NCI-H510A treated with DMSO at 0.1 percent for 48 hours (cell line): ENCODE measurements around the gene PPP1R13B.

Experiments
- DNase-seq: peaks from one replicate; lab custom pipeline; 2025; lab: John Stamatoyannopoulos, UW

The PPP1R13B gene

GRCh38 chr14:103744621-103745395 is 102.6 kb downstream of the PPP1R13B start:
- no peak for DNase-seq

- no peak for DNase-seq
Measured at GRCh38 chr14:103743691-103744090, 103.7 kb downstream of the PPP1R13B start.

GRCh38 chr14:103742499-103743255 is 104.7 kb downstream of the PPP1R13B start:
- DNase-seq = no peak

- no peak for DNase-seq
Measured at GRCh38 chr14:103741876-103742275, 105.5 kb downstream of the PPP1R13B start.

- no peak for DNase-seq
Measured at GRCh38 chr14:103740991-103741689, 106.2 kb downstream of the PPP1R13B start.

GRCh38 chr14:103739793-103740501 is 107.4 kb downstream of the PPP1R13B start:
- no peak for DNase-seq

- no peak for DNase-seq
Measured at GRCh38 chr14:103739466-103739792, 107.9 kb downstream of the PPP1R13B start.

- DNase-seq = no peak
Measured at GRCh38 chr14:103738701-103739451, 108.5 kb downstream of the PPP1R13B start.

GRCh38 chr14:103738166-103738565 is 109.2 kb downstream of the PPP1R13B start:
- no peak for DNase-seq

GRCh38 chr14:103737432-103738045 is 109.8 kb downstream of the PPP1R13B start:
- no peak for DNase-seq

GRCh38 chr14:103736546-103737431 is 110.6 kb downstream of the PPP1R13B start:
- no peak for DNase-seq

- no peak for DNase-seq
Measured at GRCh38 chr14:103735815-103736545, 111.4 kb downstream of the PPP1R13B start.

GRCh38 chr14:103735439-103735814 is 111.9 kb downstream of the PPP1R13B start:
- DNase-seq = no peak

GRCh38 chr14:103735022-103735421 is 112.4 kb downstream of the PPP1R13B start:
- DNase-seq = no peak

GRCh38 chr14:103734081-103734888 is 113.1 kb downstream of the PPP1R13B start:
- no peak for DNase-seq

GRCh38 chr14:103733651-103734050 is 113.7 kb downstream of the PPP1R13B start:
- no peak for DNase-seq

- DNase-seq = no peak
Measured at GRCh38 chr14:103732868-103733620, 114.3 kb downstream of the PPP1R13B start.
